PC-9 (cell line): ENCODE data around the gene PDIA6.

Experiments
- EZH2 ChIP-seq: fragments of 200-600 bp; sonication (generic); IDR thresholded peaks from 2 replicates; pipeline ENCODE4 v1.8.0; 2017; ENCODE audit warnings: antibody characterized with exemption, low read depth
- TF ChIP-seq, protein P1 (sequence below): fragments of 200-600 bp; sonication (generic); conservative IDR thresholded peaks from 2 replicates; pipeline ENCODE4 v1.6.1; 2017; ENCODE audit warnings: mixed run types, antibody characterized with exemption, mild to moderate bottlenecking, moderate library complexity

DNA sequence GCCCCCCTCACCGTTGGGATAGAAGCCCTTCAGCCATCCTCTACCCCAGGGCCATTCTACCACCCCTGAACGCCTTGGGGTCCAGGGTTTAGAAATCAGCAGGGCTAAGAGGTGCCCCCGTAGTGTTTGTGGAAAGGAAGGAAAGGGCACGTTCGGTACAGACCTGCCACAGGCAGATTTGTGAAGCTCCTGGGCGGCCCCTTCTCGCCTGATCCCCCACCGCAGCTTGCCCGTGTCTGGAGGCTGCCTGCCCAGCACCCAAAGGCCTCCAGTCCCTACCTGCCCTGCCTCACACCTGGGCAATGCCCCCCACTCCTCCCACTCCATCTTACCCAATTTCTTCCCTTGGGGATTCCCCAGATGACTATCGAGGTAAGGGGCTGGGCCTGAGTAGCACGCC lies 69.9 kb downstream of the PDIA6 start:
- TF ChIP-seq, protein P1, sequence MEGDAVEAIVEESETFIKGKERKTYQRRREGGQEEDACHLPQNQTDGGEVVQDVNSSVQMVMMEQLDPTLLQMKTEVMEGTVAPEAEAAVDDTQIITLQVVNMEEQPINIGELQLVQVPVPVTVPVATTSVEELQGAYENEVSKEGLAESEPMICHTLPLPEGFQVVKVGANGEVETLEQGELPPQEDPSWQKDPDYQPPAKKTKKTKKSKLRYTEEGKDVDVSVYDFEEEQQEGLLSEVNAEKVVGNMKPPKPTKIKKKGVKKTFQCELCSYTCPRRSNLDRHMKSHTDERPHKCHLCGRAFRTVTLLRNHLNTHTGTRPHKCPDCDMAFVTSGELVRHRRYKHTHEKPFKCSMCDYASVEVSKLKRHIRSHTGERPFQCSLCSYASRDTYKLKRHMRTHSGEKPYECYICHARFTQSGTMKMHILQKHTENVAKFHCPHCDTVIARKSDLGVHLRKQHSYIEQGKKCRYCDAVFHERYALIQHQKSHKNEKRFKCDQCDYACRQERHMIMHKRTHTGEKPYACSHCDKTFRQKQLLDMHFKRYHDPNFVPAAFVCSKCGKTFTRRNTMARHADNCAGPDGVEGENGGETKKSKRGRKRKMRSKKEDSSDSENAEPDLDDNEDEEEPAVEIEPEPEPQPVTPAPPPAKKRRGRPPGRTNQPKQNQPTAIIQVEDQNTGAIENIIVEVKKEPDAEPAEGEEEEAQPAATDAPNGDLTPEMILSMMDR: no peak
- no peak for TF ChIP-seq EZH2
